H9 (cell line): ENCODE measurements around the gene NEBL. TPM values are rescaled to one million over a fixed set of nuclear protein-coding genes. Genes with fewer than 3 reads are reported as not detected.

Source experiments
- DNase-seq: peaks from one replicate; pipeline ENCODE4 v3.0.0-alpha.2; 2017
- H2AFZ ChIP-seq: one replicate; pipeline ENCODE4 v1.6.1; 2013; ENCODE audit warnings: mild to moderate bottlenecking, low read length, control low read depth, moderate library complexity
- H2AK5ac ChIP-seq: 2 replicates; pipeline ENCODE4 v1.6.1; 2013; ENCODE audit warnings: low read length, control low read depth, mixed read lengths; ENCODE audit not compliant: insufficient read length
- H2BK120ac ChIP-seq: one replicate; pipeline ENCODE4 v1.6.1; 2013; ENCODE audit warnings: low read depth, mild to moderate bottlenecking, low read length, control low read depth, inconsistent platforms; ENCODE audit not compliant: poor library complexity, severe bottlenecking
- H2BK12ac ChIP-seq: 2 replicates; pipeline ENCODE4 v1.6.1; 2013; ENCODE audit warnings: low read length, control low read depth, mixed read lengths, low read depth; ENCODE audit not compliant: insufficient read length
- H2BK15ac ChIP-seq: 2 replicates; pipeline ENCODE4 v1.6.1; 2013; ENCODE audit warnings: low read depth, low read length, control low read depth
- H2BK20ac ChIP-seq: one replicate; pipeline ENCODE4 v1.6.1; 2013; ENCODE audit warnings: low read depth, mild to moderate bottlenecking, low read length, control low read depth, inconsistent platforms; ENCODE audit not compliant: poor library complexity, severe bottlenecking
- H2BK5ac ChIP-seq: 2 replicates; pipeline ENCODE4 v1.6.1; 2013; ENCODE audit warnings: low read length, control low read depth, mixed read lengths; ENCODE audit not compliant: insufficient read length
- H3K14ac ChIP-seq: 2 replicates; pipeline ENCODE4 v1.6.1; 2013; ENCODE audit warnings: low read length, control low read depth; ENCODE audit not compliant: insufficient read depth
- H3K18ac ChIP-seq: 2 replicates; pipeline ENCODE4 v1.6.1; 2013; ENCODE audit warnings: low read depth, mild to moderate bottlenecking, mixed read lengths, low read length, control low read depth; ENCODE audit not compliant: insufficient read length
- H3K23ac ChIP-seq: 2 replicates; pipeline ENCODE4 v1.6.1; 2013; ENCODE audit warnings: low read length, control low read depth, mixed read lengths, low read depth; ENCODE audit not compliant: insufficient read length
- H3K23me2 ChIP-seq: 2 replicates; pipeline ENCODE4 v1.6.1; 2013; ENCODE audit warnings: low read depth, mild to moderate bottlenecking, mixed read lengths, low read length, control low read depth; ENCODE audit not compliant: insufficient read length, poor library complexity, severe bottlenecking
- H3K27ac ChIP-seq: 2 replicates; pipeline ENCODE4 v1.5.1; 2013; ENCODE audit warnings: low read length, control low read depth, mixed read lengths, low read depth; ENCODE audit not compliant: insufficient read length
- H3K27me3 ChIP-seq: 2 replicates; pipeline ENCODE4 v1.6.1; 2013; ENCODE audit warnings: low read length, control low read depth, inconsistent platforms; ENCODE audit not compliant: insufficient read depth
- H3K4ac ChIP-seq: 2 replicates; pipeline ENCODE4 v1.6.1; 2013; ENCODE audit warnings: low read depth, mild to moderate bottlenecking, control low read depth, inconsistent platforms, low read length, moderate library complexity
- H3K4me1 ChIP-seq: 2 replicates; pipeline ENCODE4 v1.6.1; 2013; ENCODE audit warnings: low read length, control low read depth, inconsistent platforms; ENCODE audit not compliant: insufficient read depth
- H3K4me2 ChIP-seq: 2 replicates; pipeline ENCODE4 v1.6.1; 2013; ENCODE audit warnings: low read length, control low read depth, mixed read lengths; ENCODE audit not compliant: insufficient read length, insufficient read depth
- H3K56ac ChIP-seq: 2 replicates; pipeline ENCODE4 v1.6.1; 2013; ENCODE audit warnings: low read depth, mild to moderate bottlenecking, mixed read lengths, low read length, control low read depth; ENCODE audit not compliant: insufficient read length
- H3K79me1 ChIP-seq: 2 replicates; pipeline ENCODE4 v1.6.1; 2013; ENCODE audit warnings: low read depth, mild to moderate bottlenecking, moderate library complexity, low read length, control low read depth, inconsistent platforms; ENCODE audit not compliant: insufficient read depth, poor library complexity, severe bottlenecking
- H3K79me2 ChIP-seq: 2 replicates; pipeline ENCODE4 v1.6.1; 2013; ENCODE audit warnings: low read length, control low read depth, inconsistent platforms; ENCODE audit not compliant: insufficient read depth
- H3K9ac ChIP-seq: 2 replicates; pipeline ENCODE4 v1.6.1; 2013; ENCODE audit warnings: low read length, control low read depth, mixed read lengths; ENCODE audit not compliant: insufficient read length; ENCODE audit errors: extremely low read depth
- H3K9me3 ChIP-seq: one replicate; pipeline ENCODE4 v1.6.1; 2013; ENCODE audit warnings: low read depth, low read length, inconsistent platforms; ENCODE audit not compliant: control insufficient read depth
- H3T11ph ChIP-seq: one replicate; pipeline ENCODE4 v1.6.1; 2013; ENCODE audit warnings: mild to moderate bottlenecking, low read length, control low read depth, inconsistent platforms
- H4K20me1 ChIP-seq: one replicate; pipeline ENCODE4 v1.6.1; 2013; ENCODE audit not compliant: control insufficient read depth, insufficient read length, insufficient read depth
- H4K5ac ChIP-seq: 2 replicates; pipeline ENCODE4 v1.6.1; 2013; ENCODE audit warnings: low read depth, mild to moderate bottlenecking, mixed read lengths, low read length, control low read depth; ENCODE audit not compliant: insufficient read length
- H4K8ac ChIP-seq: replicated peaks from 2 replicates; pipeline ENCODE4 v1.6.1; 2013; ENCODE audit warnings: low read length, control low read depth, mixed read lengths, low read depth; ENCODE audit not compliant: insufficient read length
- H4K91ac ChIP-seq: 2 replicates; pipeline ENCODE4 v1.6.1; 2013; ENCODE audit warnings: low read depth, mild to moderate bottlenecking, moderate library complexity, mixed read lengths, low read length, control low read depth; ENCODE audit not compliant: insufficient read length
- H3K27ac Mint-ChIP-seq, 3 experiments: 2 replicates in 2 of 3; 3 replicates in 1 of 3; pipeline ENCODE4 v1.8.0; 2020 to 2021; ENCODE audit warnings: mixed read lengths in 3 of 3, mild to moderate bottlenecking in 1 of 3, moderate library complexity in 1 of 3
- H3K27me3 Mint-ChIP-seq: 2 replicates; pipeline ENCODE4 v1.8.0; 2021; ENCODE audit warnings: low read depth, mild to moderate bottlenecking, moderate library complexity, mixed read lengths
- H3K36me3 Mint-ChIP-seq, 3 experiments: 2 replicates in 2 of 3; 3 replicates in 1 of 3; pipeline ENCODE4 v1.8.0; 2020 to 2021; ENCODE audit warnings: low read depth in 3 of 3, mixed read lengths in 3 of 3; ENCODE audit not compliant: insufficient read depth in 1 of 3
- H3K4me1 Mint-ChIP-seq, 2 experiments: 2 replicates each; pipeline ENCODE4 v1.8.0; 2020; ENCODE audit warnings: mixed read lengths in 2 of 2
- H3K4me3 Mint-ChIP-seq, 2 experiments: 2 replicates in 1 of 2; 3 replicates in 1 of 2; pipeline ENCODE4 v1.8.0; 2020 to 2021; ENCODE audit warnings: mild to moderate bottlenecking in 2 of 2, mixed read lengths in 2 of 2, moderate library complexity in 1 of 2
- H3K9me3 Mint-ChIP-seq, 2 experiments: 2 replicates in 1 of 2; 3 replicates in 1 of 2; pipeline ENCODE4 v1.8.0; 2020; ENCODE audit warnings: mild to moderate bottlenecking in 2 of 2, mixed read lengths in 2 of 2, moderate library complexity in 1 of 2
- CTCF ChIP-seq: fragments of 200-600 bp; sonication (generic); conservative IDR thresholded peaks from 3 replicates; pipeline ENCODE4 v1.8.0; 2021; ENCODE audit warnings: antibody characterized with exemption, mild to moderate bottlenecking
- WGBS: extraction: QIAGEN DNeasy Blood & Tissue Kit; methylation state at CpG from one replicate; pipeline ENCODE4 v1.1.7; 2013; ENCODE audit warnings: missing lambda C conversion rate, low lambda C conversion rate, mixed read lengths; ENCODE audit not compliant: insufficient read length; ENCODE audit errors: extremely low coverage; 5-methylcytosine and 5-hydroxymethylcytosine counted together
- total RNA-seq: library from RNA; stranded (reverse); gene quantifications from 2 replicates; pipeline ENCODE4 v1.2.1, GENCODE V29; 2021

NEBL gene
- total RNA-seq, 1 experiment from 2014 or later, result 20.9 TPM

- Histone ChIP-seq H3K27me3 (no peaks in the 10 kb centered on the region), H3K14ac (no peak overlapping the region), H3K56ac (no peak overlapping the region), H2AK5ac (no peak overlapping the region), H2AFZ (no peak overlapping the region), H3K9me3 (no peaks in the 10 kb centered on the region), H2BK20ac (no peak overlapping the region), H3K79me1 (no peaks in the 10 kb centered on the region), H3K27ac (no peak overlapping the region), H3K18ac (no peak overlapping the region), H3K4ac (no peak overlapping the region), H4K5ac (no peak overlapping the region), H4K8ac (no peak overlapping the region), H2BK12ac (no peak overlapping the region), H4K20me1 (no peaks in the 10 kb centered on the region), H2BK5ac (no peak overlapping the region), H3K79me2 (no peaks in the 10 kb centered on the region), H3K9ac (no peak overlapping the region), H3K23ac (no peak overlapping the region), H3T11ph (no peak overlapping the region), H3K23me2 (no peaks in the 10 kb centered on the region), H3K4me2 (no peak overlapping the region), H2BK120ac (no peak overlapping the region), H2BK15ac (no peak overlapping the region), H3K4me1 (no peaks in the 10 kb centered on the region), H4K91ac (no peak overlapping the region)
- H3K27me3 Mint-ChIP-seq, result no peaks in the 10 kb centered on the region
- TF ChIP-seq CTCF, result no peak
- DNase-seq, result no peak
- H3K4me1 Mint-ChIP-seq, result no peaks in the 10 kb centered on the region
- no peak overlapping the region for H3K4me3 Mint-ChIP-seq
- no peak overlapping the region for H3K27ac Mint-ChIP-seq
- WGBS, result no CpG with 5 or more reads among the region's 1 CpG
- no peaks in the 10 kb centered on the region for H3K36me3 Mint-ChIP-seq
- H3K9me3 Mint-ChIP-seq, result no peaks in the 10 kb centered on the region
Measured at GRCh38 chr10:20916976-20917375, 19.9 kb upstream of the NEBL start.
